Measurements from ENCODE around the gene PLA2G6.

GRCh38 chr22:38110008-38110862 lies 71.4 kb downstream of the PLA2G6 start, which contains the start of gene BAIAP2L2:
- TF ChIP-seq SAP30 (IDR thresholded peaks at IDR 0.05; ENCODE audit: insufficient read depth, insufficient replicate concordance, low read length), result no peak
- no peak for TF ChIP-seq BACH1 (IDR thresholded peaks at IDR 0.05; ENCODE audit: low read length)
- no peak for TF ChIP-seq PHF8 (conservative IDR thresholded peaks at IDR 0.05; ENCODE audit: low read depth, low read length)
- no peak for TF ChIP-seq POLR2A (IDR thresholded peaks at IDR 0.05; ENCODE audit: control extremely low read depth in 1 of 2, low read depth in 2 of 2, low read length in 2 of 2)
- no peak for TF ChIP-seq CTCF (IDR thresholded peaks at IDR 0.05; ENCODE audit: control extremely low read depth in 1 of 3, insufficient read depth in 1 of 3, low read depth in 1 of 3, low read length in 3 of 3)
- no peak for TF ChIP-seq KDM1A (IDR thresholded peaks at IDR 0.05; ENCODE audit: borderline replicate concordance, low read length)
- no peak for TF ChIP-seq HDAC2 (IDR thresholded peaks at IDR 0.05; ENCODE audit: borderline replicate concordance in 1 of 2, low read depth in 2 of 2, low read length in 2 of 2)
- no peak for TF ChIP-seq GABPA (IDR thresholded peaks at IDR 0.05; ENCODE audit: borderline replicate concordance, insufficient read depth, low read length)
- no peak for TF ChIP-seq POLR2AphosphoS5 (IDR thresholded peaks at IDR 0.05; ENCODE audit: low read depth, low read length)
